Osteocyte (in vitro differentiated cells): ENCODE data around the gene CNPPD1. TPM values are rescaled to one million over a fixed set of nuclear protein-coding genes. Genes with fewer than 3 reads are reported as not detected.
"Not testable (repeated sequence)": the region's sequence is repeated elsewhere in the genome, so short reads cannot be mapped to it uniquely, and the experiment has no call there.

Experiments used
- DNase-seq: peaks from one replicate; pipeline ENCODE4 v3.0.0; 2021; ENCODE audit warnings: mixed read lengths; ENCODE audit not compliant: unreplicated experiment; ENCODE audit errors: extremely low spot score
- H3K27ac Mint-ChIP-seq: one replicate; pipeline ENCODE4 v1.8.0; 2021; ENCODE audit warnings: mild to moderate bottlenecking, mixed read lengths; ENCODE audit not compliant: unreplicated experiment
- H3K27me3 Mint-ChIP-seq: one replicate; pipeline ENCODE4 v1.8.0; 2021; ENCODE audit warnings: mixed read lengths; ENCODE audit not compliant: unreplicated experiment
- H3K36me3 Mint-ChIP-seq: one replicate; pipeline ENCODE4 v1.8.0; 2021; ENCODE audit warnings: mixed read lengths; ENCODE audit not compliant: unreplicated experiment
- H3K4me1 Mint-ChIP-seq: one replicate; pipeline ENCODE4 v1.8.0; 2021; ENCODE audit warnings: mixed read lengths; ENCODE audit not compliant: unreplicated experiment
- H3K4me3 Mint-ChIP-seq: one replicate; pipeline ENCODE4 v1.8.0; 2021; ENCODE audit warnings: mild to moderate bottlenecking, moderate library complexity, mixed read lengths; ENCODE audit not compliant: unreplicated experiment
- H3K9me3 Mint-ChIP-seq: one replicate; pipeline ENCODE4 v1.8.0; 2021; ENCODE audit warnings: mixed read lengths; ENCODE audit not compliant: unreplicated experiment
- CTCF ChIP-seq: fragments of 200-600 bp; sonication (generic); IDR thresholded peaks from 2 replicates; pipeline ENCODE4 v1.5.0; 2021; ENCODE audit warnings: antibody characterized with exemption, mild to moderate bottlenecking, moderate library complexity
- total RNA-seq: library from RNA; stranded (reverse); gene quantifications from 2 replicates; pipeline ENCODE4 v1.2.1, GENCODE V29; 2021

Gene CNPPD1
- total RNA-seq, 1 donor from 2014 or later = 45.7 TPM

DNA sequence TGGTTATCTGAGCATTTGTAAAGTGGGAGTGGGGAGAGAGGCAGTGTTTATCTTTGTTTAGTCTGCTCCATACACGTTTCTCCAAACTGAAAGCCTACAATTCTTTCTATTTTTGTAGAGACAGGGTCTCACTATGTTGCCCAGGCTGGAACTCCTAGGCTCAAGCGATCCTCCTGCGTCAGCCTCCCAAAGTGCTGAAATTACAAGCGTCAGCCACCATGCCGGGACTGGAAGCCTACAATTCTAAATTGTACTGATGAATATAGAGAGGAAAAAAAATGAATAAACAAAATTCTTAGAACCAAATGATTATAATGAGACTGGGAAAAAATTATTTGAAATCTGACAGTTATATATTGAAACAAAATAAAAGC lies 28.4 kb upstream of the CNPPD1 start:
- no peaks in the 10 kb centered on the region for H3K27me3 Mint-ChIP-seq
- peaks cover 25% of the 10 kb centered on the region for H3K4me1 Mint-ChIP-seq
- H3K27ac Mint-ChIP-seq = no peak overlapping the region
- H3K36me3 Mint-ChIP-seq = peaks cover 7% of the 10 kb centered on the region
- no peak for TF ChIP-seq CTCF
- DNase-seq = no peak
- no peak overlapping the region for H3K4me3 Mint-ChIP-seq
- H3K9me3 Mint-ChIP-seq = no peaks in the 10 kb centered on the region

DNA sequence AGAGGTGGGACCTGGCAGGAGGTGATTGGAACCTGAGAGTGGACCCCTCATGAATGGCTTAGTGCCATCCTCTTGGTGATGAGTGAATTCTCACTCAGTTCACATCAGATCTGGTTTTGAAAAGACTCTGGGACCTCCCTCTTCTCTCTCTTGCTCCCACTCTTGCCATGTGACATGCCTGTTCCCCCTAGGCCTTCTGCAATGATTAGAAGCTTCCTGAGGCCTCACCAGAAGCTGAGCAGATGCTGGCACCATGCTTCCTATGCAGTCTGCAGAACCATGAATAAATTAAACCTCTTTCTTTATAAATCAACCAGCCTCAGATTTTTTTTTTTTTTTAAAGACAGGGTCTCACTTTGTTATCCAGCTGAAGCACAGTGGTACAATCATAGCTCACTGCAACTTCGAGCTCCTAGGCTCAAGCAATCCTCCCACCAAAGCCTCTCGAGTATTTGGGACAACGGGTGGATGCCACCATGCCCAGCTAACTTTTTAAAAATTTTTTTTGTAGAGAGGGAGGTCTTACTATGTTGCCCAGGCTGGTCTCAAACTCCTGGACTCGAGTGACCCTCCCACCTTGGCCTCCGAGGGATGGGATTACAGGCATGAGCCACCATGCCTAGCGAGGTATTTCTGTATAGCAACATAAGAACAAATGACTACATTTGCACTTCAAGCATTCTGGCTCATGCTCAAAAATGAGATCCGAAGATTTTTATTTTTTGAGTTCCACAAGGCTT lies 27.9 kb upstream of the CNPPD1 start:
- H3K4me1 Mint-ChIP-seq = peaks cover 25% of the 10 kb centered on the region
- H3K27ac Mint-ChIP-seq = no peak overlapping the region
- no peak overlapping the region for H3K4me3 Mint-ChIP-seq
- H3K36me3 Mint-ChIP-seq = peaks cover 7% of the 10 kb centered on the region
- TF ChIP-seq CTCF = no peak
- H3K27me3 Mint-ChIP-seq = peaks cover under 1% of the 10 kb centered on the region
- no peaks in the 10 kb centered on the region for H3K9me3 Mint-ChIP-seq
- no peak for DNase-seq

DNA sequence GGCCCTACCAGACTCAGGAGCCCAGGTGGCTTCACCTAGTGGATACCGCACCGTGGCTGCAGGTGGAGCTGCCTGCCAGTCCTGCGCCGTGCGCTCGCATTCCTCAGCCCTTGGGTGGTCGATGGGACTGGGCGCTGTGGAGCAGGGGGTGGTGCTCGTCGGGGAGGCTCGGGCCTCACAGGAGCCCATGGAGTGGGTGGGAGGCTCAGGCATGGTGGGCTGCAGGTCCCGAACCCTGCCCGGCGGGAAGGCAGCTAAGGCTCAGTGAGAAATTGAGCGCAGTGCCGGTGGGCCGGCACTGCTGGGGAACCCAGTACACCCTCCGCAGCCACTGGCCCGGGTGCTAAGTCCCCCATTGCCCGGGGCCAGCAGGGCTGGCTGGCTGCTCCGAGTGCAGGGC lies 24.6 kb upstream of the CNPPD1 start:
- peaks cover 11% of the 10 kb centered on the region for H3K27me3 Mint-ChIP-seq
- not testable (repeated sequence) for H3K36me3 Mint-ChIP-seq, H3K4me3 Mint-ChIP-seq, H3K4me1 Mint-ChIP-seq, H3K9me3 Mint-ChIP-seq, H3K27ac Mint-ChIP-seq, DNase-seq

GRCh38 chr2:219200502-219201326 lies 24.0 kb upstream of the CNPPD1 start:
- not testable (repeated sequence) for H3K36me3 Mint-ChIP-seq, H3K27ac Mint-ChIP-seq, DNase-seq, H3K4me1 Mint-ChIP-seq, H3K9me3 Mint-ChIP-seq, H3K4me3 Mint-ChIP-seq
- peaks cover 15% of the 10 kb centered on the region for H3K27me3 Mint-ChIP-seq

- Mint-ChIP-seq H3K9me3 (no peaks in the 10 kb centered on the region), H3K27me3 (peaks cover 20% of the 10 kb centered on the region), H3K4me1 (no peaks in the 10 kb centered on the region), H3K27ac (no peak overlapping the region), H3K36me3 (no peaks in the 10 kb centered on the region), H3K4me3 (no peak overlapping the region)
- no peak for TF ChIP-seq CTCF
- no peak for DNase-seq
Observed at GRCh38 chr2:219199470-219200211, 22.9 kb upstream of the CNPPD1 start.
